Progenitor cell of endocrine pancreas (in vitro differentiated cells): ENCODE results near the gene KIR2DL1. TPM values are rescaled to one million over a fixed set of nuclear protein-coding genes. Genes with fewer than 3 reads are reported as not detected.
"Not testable (repeated sequence)": the region's sequence is repeated elsewhere in the genome, so short reads cannot be mapped to it uniquely, and the experiment has no call there.

Experiments
- DNase-seq: peaks from one replicate; pipeline ENCODE4 v3.0.0; 2021; ENCODE audit warnings: low spot score; ENCODE audit not compliant: unreplicated experiment
- H3K27ac Mint-ChIP-seq: 2 replicates; pipeline ENCODE4 v1.8.0; 2021; ENCODE audit warnings: mild to moderate bottlenecking, moderate library complexity, mixed read lengths
- H3K27me3 Mint-ChIP-seq: 2 replicates; pipeline ENCODE4 v1.8.0; 2021; ENCODE audit warnings: mixed read lengths
- H3K36me3 Mint-ChIP-seq: 2 replicates; pipeline ENCODE4 v1.8.0; 2022; ENCODE audit warnings: mixed read lengths; ENCODE audit not compliant: insufficient read depth
- H3K4me1 Mint-ChIP-seq: 2 replicates; pipeline ENCODE4 v1.8.0; 2021; ENCODE audit warnings: low read depth, mixed read lengths
- H3K4me3 Mint-ChIP-seq: 2 replicates; pipeline ENCODE4 v1.8.0; 2021; ENCODE audit warnings: low read depth, mild to moderate bottlenecking, moderate library complexity, mixed read lengths
- H3K9me3 Mint-ChIP-seq: 2 replicates; pipeline ENCODE4 v1.8.0; 2021; ENCODE audit warnings: low read depth, mixed read lengths
- total RNA-seq: library from RNA; stranded (reverse); gene quantifications from 2 replicates; pipeline ENCODE4 v1.2.1, GENCODE V29; 2021
- TF ChIP-seq, protein P1 (sequence below): fragments of 200-600 bp; sonication (generic); IDR thresholded peaks from one replicate; pipeline ENCODE4 v1.5.0; 2021; ENCODE audit warnings: antibody characterized with exemption, mild to moderate bottlenecking; ENCODE audit not compliant: unreplicated experiment

The KIR2DL1 gene
- total RNA-seq, 1 donor from 2014 or later: not detected

DNA sequence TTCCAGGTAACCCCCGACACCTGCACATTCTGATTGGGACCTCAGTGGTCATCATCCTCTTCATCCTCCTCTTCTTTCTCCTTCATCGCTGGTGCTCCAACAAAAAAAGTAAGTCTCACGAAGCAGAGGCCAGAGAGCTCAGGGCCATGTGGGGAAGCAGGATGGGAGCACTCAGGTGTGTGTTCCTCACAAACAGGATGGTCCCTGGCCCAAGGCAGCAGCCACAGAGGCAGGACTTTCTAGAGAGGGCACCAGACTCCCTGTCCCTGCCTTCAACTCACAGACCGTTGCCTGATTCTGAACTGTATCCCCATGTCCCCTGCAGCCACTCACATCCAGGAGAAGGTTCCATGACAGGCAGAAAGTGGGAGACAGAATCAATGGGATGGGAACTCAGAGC, 13.3 kb downstream of the KIR2DL1 start:
- peaks cover 56% of the 10 kb centered on the region for H3K9me3 Mint-ChIP-seq
- DNase-seq, H3K27ac Mint-ChIP-seq, H3K36me3 Mint-ChIP-seq, H3K4me1 Mint-ChIP-seq, H3K4me3 Mint-ChIP-seq, H3K27me3 Mint-ChIP-seq: not testable (repeated sequence)

DNA sequence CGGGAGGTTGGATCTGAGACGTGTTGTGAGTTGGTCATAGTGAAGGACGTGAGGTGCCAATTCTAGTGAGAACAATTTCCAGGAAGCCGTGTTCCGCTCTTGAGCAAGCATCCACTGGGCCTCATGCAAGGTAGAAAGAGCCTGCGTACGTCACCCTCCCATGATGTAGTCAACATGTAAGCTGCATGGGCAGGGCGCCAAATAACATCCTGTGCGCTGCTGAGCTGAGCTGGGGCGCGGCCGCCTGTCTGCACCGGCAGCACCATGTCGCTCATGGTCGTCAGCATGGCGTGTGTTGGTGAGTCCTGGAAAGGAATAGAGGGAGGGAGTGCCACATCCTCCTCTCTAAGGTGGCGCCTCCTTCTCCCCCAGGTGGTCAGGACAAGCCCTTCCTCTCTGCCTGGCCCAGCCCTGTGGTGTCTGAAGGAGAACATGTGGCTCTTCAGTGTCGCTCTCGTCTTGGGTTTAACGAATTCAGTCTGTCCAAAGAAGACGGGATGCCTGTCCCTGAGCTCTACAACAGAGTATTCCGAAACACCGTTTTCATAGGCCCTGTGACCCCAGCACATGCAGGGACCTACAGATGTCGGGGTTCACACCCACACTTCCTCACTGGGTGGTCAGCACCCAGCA, 16.6 kb downstream of the KIR2DL1 start:
- H3K27ac Mint-ChIP-seq, H3K4me1 Mint-ChIP-seq, H3K36me3 Mint-ChIP-seq, H3K27me3 Mint-ChIP-seq, H3K4me3 Mint-ChIP-seq, DNase-seq: not testable (repeated sequence)
- peaks cover 66% of the 10 kb centered on the region for H3K9me3 Mint-ChIP-seq

DNA sequence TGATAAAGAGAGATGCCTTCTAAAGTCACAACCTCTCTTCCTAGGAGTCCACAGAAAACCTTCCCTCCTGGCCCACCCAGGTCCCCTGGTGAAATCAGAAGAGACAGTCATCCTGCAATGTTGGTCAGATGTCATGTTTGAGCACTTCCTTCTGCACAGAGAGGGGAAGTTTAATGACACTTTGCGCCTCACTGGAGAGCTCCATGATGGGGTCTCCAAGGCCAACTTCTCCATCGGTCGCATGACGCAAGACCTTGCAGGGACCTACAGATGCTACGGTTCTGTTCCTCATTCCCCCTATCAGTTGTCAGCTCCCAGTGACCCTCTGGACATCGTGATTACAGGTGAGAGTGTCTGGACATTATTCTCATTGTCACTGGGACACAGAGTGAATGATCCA, 18.6 kb downstream of the KIR2DL1 start:
- not testable (repeated sequence) for H3K27me3 Mint-ChIP-seq, H3K36me3 Mint-ChIP-seq, H3K4me1 Mint-ChIP-seq, H3K4me3 Mint-ChIP-seq, H3K27ac Mint-ChIP-seq, DNase-seq
- peaks cover 76% of the 10 kb centered on the region for H3K9me3 Mint-ChIP-seq

DNA sequence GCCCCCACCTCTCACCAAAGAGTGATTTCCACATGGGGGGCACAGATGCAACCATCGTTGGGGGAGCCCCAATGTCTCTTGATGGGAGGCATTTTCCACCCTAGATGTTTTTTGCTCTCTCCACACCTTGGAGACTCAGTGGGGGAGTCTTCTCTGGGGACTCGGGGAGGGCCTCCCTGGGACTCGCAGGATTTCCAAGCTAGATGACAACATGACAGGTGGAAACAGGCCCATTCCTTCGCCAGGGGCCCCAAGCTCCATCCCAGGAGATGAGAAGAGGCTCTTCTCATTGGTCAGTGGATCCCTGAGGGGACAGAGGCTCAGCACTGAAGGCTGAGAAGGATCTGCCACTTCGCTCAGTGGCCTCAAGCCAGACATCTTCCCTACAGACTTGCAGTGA, 21.1 kb downstream of the KIR2DL1 start:
- H3K4me3 Mint-ChIP-seq: no peak overlapping the region
- TF ChIP-seq, protein P1, sequence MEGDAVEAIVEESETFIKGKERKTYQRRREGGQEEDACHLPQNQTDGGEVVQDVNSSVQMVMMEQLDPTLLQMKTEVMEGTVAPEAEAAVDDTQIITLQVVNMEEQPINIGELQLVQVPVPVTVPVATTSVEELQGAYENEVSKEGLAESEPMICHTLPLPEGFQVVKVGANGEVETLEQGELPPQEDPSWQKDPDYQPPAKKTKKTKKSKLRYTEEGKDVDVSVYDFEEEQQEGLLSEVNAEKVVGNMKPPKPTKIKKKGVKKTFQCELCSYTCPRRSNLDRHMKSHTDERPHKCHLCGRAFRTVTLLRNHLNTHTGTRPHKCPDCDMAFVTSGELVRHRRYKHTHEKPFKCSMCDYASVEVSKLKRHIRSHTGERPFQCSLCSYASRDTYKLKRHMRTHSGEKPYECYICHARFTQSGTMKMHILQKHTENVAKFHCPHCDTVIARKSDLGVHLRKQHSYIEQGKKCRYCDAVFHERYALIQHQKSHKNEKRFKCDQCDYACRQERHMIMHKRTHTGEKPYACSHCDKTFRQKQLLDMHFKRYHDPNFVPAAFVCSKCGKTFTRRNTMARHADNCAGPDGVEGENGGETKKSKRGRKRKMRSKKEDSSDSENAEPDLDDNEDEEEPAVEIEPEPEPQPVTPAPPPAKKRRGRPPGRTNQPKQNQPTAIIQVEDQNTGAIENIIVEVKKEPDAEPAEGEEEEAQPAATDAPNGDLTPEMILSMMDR: no peak
- no peak for DNase-seq
- H3K4me1 Mint-ChIP-seq: no peaks in the 10 kb centered on the region
- H3K27me3 Mint-ChIP-seq: no peaks in the 10 kb centered on the region
- peaks cover 6% of the 10 kb centered on the region for H3K36me3 Mint-ChIP-seq
- H3K27ac Mint-ChIP-seq: no peak overlapping the region
- peaks cover 63% of the 10 kb centered on the region for H3K9me3 Mint-ChIP-seq

DNA sequence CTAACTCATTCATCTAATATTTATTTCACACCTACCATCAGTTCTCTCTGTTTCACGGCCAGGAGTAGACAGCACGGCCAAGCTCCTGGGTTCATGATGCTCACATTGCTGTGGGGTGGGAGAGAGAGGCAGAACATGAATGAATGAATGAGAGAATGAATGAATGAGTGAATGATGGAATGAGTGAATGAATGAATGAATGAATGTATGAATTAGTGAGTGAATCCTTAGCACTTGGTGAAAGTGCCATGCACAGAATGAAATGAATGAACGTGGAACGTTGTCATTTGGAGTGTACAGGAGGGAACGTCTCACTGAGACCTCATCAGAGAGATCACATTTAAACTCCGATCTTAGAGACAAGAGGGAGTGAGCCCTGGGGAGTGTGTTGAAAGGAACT, 21.9 kb downstream of the KIR2DL1 start:
- H3K4me1 Mint-ChIP-seq: no peaks in the 10 kb centered on the region
- H3K36me3 Mint-ChIP-seq: peaks cover 4% of the 10 kb centered on the region
- no peak overlapping the region for H3K4me3 Mint-ChIP-seq
- no peak overlapping the region for H3K27ac Mint-ChIP-seq
- TF ChIP-seq, protein P1: no peak
- no peak for DNase-seq
- H3K27me3 Mint-ChIP-seq: no peaks in the 10 kb centered on the region
- H3K9me3 Mint-ChIP-seq: peaks cover 57% of the 10 kb centered on the region

DNA sequence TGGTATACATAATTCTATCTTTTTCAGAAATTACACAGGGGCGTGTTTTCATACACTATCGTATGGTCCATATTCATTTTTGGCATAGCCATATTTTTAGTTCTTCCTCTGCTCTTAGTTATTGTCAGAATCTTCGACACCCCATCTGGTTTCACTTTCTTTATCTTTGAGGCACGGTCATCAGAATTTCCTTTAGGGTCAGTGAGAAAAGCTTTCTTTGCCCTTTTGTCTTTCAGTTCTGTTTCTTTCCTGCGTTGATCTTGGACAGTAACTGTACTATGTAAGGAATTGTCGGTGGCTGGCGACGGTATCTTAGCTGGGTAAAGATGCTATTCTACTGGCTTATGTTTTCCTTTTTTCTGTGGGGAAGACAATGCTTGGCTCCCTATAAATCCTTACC, 23.2 kb downstream of the KIR2DL1 start:
- H3K36me3 Mint-ChIP-seq: peaks cover 2% of the 10 kb centered on the region
- DNase-seq: no peak
- peaks cover 52% of the 10 kb centered on the region for H3K9me3 Mint-ChIP-seq
- no peaks in the 10 kb centered on the region for H3K4me1 Mint-ChIP-seq
- no peak overlapping the region for H3K27ac Mint-ChIP-seq
- H3K27me3 Mint-ChIP-seq: no peaks in the 10 kb centered on the region
- TF ChIP-seq, protein P1: no peak
- H3K4me3 Mint-ChIP-seq: no peak overlapping the region

DNA sequence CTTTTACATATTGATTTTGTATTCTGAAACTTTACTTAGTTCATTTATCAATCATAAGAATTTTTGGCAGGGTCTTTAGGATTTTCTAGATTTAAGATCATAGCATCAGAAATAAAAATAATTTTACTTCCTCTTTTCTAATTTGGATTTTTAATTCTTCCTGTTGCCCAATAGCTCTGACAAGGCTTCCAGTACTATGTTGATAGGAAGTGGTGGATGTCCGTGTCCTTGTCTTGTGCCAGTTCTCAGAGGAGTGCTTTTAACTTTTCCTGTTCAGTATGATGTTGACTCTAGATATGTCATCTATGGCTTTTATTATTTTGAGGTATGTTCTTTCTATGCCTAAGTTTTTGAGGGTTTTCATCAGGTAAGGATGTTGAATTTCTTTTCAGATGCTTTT, 26.2 kb downstream of the KIR2DL1 start:
- Mint-ChIP-seq H3K4me3 (no peak overlapping the region), H3K27me3 (no peaks in the 10 kb centered on the region), H3K4me1 (no peaks in the 10 kb centered on the region), H3K36me3 (no peaks in the 10 kb centered on the region), H3K9me3 (peaks cover 41% of the 10 kb centered on the region), H3K27ac (no peak overlapping the region)
- TF ChIP-seq, protein P1: no peak
- no peak for DNase-seq
